Astrocyte of the cerebellum (primary cell): ENCODE data around the gene MORN1.

Source experiments
- DNase-seq: peaks from one replicate; pipeline ENCODE4 v3.0.0-alpha.2; 2011; ENCODE audit warnings: low read depth
- H3K4me3 ChIP-seq: 2 replicates; pipeline ENCODE4 v1.5.1; 2011; ENCODE audit warnings: mild to moderate bottlenecking, low read depth, low read length, moderate library complexity
- in situ Hi-C: cut with HindIII; loops from 2 replicates; pipeline ENCODE4 v1.10.0; 2017; ENCODE audit warnings: low sequenced_read_pairs
- TF ChIP-seq, protein P1 (sequence below): IDR thresholded peaks from 2 replicates; pipeline ENCODE4 v1.5.1; 2012; ENCODE audit warnings: low read length, low read depth, moderate library complexity, mild to moderate bottlenecking; ENCODE audit errors: missing control alignments

MORN1 gene

DNA sequence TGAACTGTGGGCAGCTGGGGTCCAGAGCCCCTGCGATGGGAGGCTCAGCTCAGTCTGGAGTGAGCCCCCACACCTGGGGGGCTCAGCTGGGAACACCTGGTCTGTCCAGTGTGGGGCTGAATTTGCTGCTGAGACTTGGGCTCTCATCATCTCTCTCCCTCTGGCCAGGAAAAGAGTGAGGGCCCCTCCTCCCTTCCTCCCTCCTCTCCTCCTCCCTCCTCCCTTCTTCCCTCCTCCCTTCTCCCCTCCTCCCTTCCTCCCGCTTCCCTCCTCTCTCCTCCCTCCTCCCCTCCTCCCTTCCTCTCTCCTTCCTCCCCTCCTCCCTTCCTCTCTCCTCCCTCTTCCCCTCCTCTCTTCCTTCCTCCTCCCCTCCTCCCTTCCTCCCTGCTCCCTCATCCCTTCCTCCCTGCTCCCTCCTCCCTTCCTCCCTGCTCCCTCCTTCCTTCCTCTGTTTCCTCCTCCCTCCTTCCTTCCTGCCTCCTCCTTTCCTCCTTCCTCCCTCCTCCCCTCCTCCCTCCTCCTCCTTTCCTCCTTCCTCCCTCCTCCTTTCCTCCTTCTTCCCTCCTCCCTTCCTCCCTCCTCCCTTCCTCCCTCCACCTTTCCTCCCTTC, 44.5 kb upstream of the MORN1 start:
- in situ Hi-C loops: no loop called here
- TF ChIP-seq, protein P1, sequence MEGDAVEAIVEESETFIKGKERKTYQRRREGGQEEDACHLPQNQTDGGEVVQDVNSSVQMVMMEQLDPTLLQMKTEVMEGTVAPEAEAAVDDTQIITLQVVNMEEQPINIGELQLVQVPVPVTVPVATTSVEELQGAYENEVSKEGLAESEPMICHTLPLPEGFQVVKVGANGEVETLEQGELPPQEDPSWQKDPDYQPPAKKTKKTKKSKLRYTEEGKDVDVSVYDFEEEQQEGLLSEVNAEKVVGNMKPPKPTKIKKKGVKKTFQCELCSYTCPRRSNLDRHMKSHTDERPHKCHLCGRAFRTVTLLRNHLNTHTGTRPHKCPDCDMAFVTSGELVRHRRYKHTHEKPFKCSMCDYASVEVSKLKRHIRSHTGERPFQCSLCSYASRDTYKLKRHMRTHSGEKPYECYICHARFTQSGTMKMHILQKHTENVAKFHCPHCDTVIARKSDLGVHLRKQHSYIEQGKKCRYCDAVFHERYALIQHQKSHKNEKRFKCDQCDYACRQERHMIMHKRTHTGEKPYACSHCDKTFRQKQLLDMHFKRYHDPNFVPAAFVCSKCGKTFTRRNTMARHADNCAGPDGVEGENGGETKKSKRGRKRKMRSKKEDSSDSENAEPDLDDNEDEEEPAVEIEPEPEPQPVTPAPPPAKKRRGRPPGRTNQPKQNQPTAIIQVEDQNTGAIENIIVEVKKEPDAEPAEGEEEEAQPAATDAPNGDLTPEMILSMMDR: no peak

GRCh38 chr1:2435091-2435490, 43.7 kb upstream of the MORN1 start:
- TF ChIP-seq, protein P1: no peak
- DNase-seq: no peak
- in situ Hi-C loops: no loop called here
- no peak overlapping the region for H3K4me3 ChIP-seq

More for the DNA sequence above, 44.5 kb upstream of the MORN1 start:
- no peak overlapping the region for H3K4me3 ChIP-seq
- no peak for DNase-seq

DNA sequence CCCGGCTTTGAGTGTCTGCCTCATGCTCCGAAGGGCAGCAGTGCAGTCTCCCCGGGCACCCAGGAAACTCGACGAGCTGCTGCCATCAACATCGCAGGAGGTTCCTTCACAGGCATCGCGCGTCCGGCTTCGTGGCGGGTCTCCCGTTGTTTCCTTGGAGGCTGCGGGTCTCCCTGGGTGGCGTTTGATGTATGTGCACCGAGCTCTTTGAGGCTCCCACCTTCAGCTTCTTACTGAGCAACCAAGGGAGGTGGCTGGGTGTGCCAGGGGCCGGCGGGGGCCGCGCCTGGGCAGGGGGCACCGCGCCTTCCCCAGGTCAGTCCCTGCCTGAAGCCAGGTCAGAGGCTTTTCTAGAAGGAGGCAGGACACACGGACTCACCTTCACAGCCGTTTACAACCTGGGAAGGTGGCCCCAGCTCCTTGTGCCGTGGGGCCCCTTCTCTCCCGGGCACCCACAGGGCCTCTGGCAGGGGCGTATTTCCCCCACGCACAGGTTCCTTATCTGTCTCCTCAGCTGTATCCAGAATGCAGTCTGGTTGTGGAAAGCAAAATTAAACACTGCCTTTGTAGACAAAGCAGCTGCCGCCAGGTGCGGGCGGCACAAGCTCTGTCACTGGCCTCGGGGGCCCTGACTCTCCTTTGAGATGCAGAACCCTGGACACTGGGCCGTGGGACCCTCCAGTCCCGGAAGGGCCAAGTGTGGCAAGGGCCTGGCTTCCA, 42.7 kb upstream of the MORN1 start:
- no peak for DNase-seq
- no peak overlapping the region for H3K4me3 ChIP-seq
- in situ Hi-C loops: no loop called here
- TF ChIP-seq, protein P1: no peak

- H3K4me3 ChIP-seq: no peak overlapping the region
- TF ChIP-seq, protein P1: no peak
- no peak for DNase-seq
- in situ Hi-C loops: no loop called here
Measured at GRCh38 chr1:2433196-2433595, 41.8 kb upstream of the MORN1 start.

- TF ChIP-seq, protein P1: no peak
- in situ Hi-C loops: no loop called here
- no peak for DNase-seq
- no peak overlapping the region for H3K4me3 ChIP-seq
Measured at GRCh38 chr1:2432441-2432844, 41.1 kb upstream of the MORN1 start.

DNA sequence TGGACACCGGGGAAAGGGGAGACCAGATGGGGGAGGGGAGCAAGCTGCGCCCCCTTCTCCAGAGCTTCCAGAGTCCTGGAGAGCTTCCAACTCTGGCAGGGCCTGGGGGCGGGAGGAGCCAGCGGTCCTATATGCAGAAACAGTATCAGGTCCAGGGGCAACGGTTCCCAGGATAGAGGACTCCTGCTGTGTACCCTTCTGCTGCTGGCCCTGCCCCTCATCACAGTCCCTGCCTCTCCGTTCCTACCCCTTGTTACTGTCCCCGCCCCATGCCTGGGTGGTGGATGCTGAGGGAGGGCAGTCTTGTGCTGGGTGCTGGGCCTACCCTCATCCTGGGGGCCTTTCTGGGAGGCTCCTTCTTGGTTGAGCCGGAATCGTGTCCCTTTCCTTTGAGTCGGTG, 40.2 kb upstream of the MORN1 start:
- H3K4me3 ChIP-seq: no peak overlapping the region
- DNase-seq: no peak
- in situ Hi-C loops: no loop called here
- TF ChIP-seq, protein P1: no peak
